Measurements from ENCODE around the gene MPV17. TPM values are rescaled to one million over a fixed set of nuclear protein-coding genes. Genes with fewer than 3 reads are reported as not detected.

MPV17 gene
- total and polyA plus RNA-seq, 2 of the 13 experiments (the other 11 are each of a cell fraction or from before 2014, with no cell fraction given) = 48.9 to 129 TPM

- TF ChIP-seq ZSCAN31 (CRISPR knock-in tag; IDR thresholded peaks at IDR 0.05; ENCODE audit: low read depth) (peak; percentile 92), SP5 (CRISPR knock-in tag; IDR thresholded peaks at IDR 0.05; ENCODE audit: borderline replicate concordance, low read depth) (peak; percentile 66; the same call in 1 of the 2 replicates), YEATS4 (CRISPR knock-in tag; IDR thresholded peaks at IDR 0.05; ENCODE audit: borderline replicate concordance) (peak; percentile 95), ARNT2 (CRISPR knock-in tag; IDR thresholded peaks at IDR 0.05; ENCODE audit: low read depth) (peak; percentile 82), GLI4 (CRISPR knock-in tag; IDR thresholded peaks at IDR 0.05; ENCODE audit: borderline replicate concordance) (0 out of 2 replicates have a peak, but pooled peaks have one; percentile 34), HHEX (CRISPR knock-in tag; IDR thresholded peaks at IDR 0.05) (no peak; the same call in 1 of the 2 replicates), POLR2AphosphoS5 (IDR thresholded peaks at IDR 0.05; ENCODE audit: low read depth, low read length) (peak; percentile 97), DPF2 (CRISPR knock-in tag; IDR thresholded peaks at IDR 0.05; ENCODE audit: borderline replicate concordance, low read depth) (no peak), MXD4 (CRISPR knock-in tag; IDR thresholded peaks at IDR 0.05) (peak; percentile 96), ZNF296 (CRISPR knock-in tag; conservative IDR thresholded peaks at IDR 0.05) (no peak), REST (IDR thresholded peaks at IDR 0.05; ENCODE audit: borderline replicate concordance in 1 of 2, low read depth in 1 of 2, low read length in 2 of 2) (peak in 1 of 2 experiments; percentile 18; a peak in 1 of 4 replicates), IRF9 (CRISPR knock-in tag; IDR thresholded peaks at IDR 0.05; ENCODE audit: borderline replicate concordance) (no peak; the same call in 1 of the 2 replicates), PATZ1 (CRISPR knock-in tag; IDR thresholded peaks at IDR 0.05) (peak; percentile 57; the same call in 1 of the 2 replicates), ZNF569 (CRISPR knock-in tag; IDR thresholded peaks at IDR 0.05; ENCODE audit: borderline replicate concordance) (peak; percentile 46; the same call in 1 of the 2 replicates), PHF5A (CRISPR knock-in tag; IDR thresholded peaks at IDR 0.05; ENCODE audit: low read depth, unreplicated experiment) (peak; percentile 57), ZBTB26 (CRISPR knock-in tag; IDR thresholded peaks at IDR 0.05; ENCODE audit: borderline replicate concordance) (0 out of 2 replicates have a peak, but pooled peaks have one; percentile 45)
Observed at GRCh38 chr2:27322766-27323595, at the start of gene MPV17 (continued).

All from HepG2 (cell line).